GM12891 (cell line): ENCODE results near the gene METAP1.

Experiments used
- POLR2A ChIP-seq: IDR thresholded peaks from 2 replicates; pipeline ENCODE4 v1.6.1; 2011; ENCODE audit warnings: low read depth, low read length, control low read depth
- POLR2AphosphoS5 ChIP-seq: IDR thresholded peaks from 2 replicates; pipeline ENCODE4 v1.6.1; 2011; ENCODE audit warnings: low read depth, low read length, control low read depth
- TAF1 ChIP-seq: IDR thresholded peaks from 2 replicates; pipeline ENCODE4 v1.6.1; 2011; ENCODE audit warnings: low read depth, low read length, control low read depth

DNA sequence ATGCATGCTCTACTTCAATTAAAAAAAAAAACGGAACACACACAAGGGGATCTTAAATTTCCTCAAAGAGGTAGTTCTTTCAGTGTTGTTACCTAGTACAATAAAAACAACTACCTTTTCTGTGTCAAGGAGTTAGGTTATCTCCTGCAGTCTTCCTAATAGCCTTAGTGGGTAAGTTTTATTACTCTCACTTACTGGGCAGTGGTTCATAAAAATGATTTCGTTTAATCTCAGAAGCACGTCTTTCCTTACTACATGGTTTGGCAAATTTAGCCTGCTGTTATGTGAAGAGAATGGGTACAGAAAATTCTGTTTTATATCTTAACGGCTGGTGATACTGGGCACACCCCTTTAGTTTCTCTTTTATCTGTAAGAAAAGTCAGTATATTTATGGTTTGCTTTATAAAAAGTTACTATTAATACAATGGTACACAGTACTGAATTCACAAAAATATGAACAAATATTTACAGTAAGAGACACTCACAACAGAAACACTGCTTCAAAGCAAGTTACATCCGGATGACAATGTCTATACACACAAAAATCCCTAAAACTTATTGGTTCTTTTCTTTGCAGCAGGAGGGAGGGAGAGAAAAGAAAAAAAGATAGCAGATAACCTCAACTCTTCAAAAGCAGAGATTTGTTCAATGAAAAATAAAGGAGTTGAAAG, 84.2 kb downstream of the METAP1 start:
- no peak for TF ChIP-seq POLR2AphosphoS5
- no peak for TF ChIP-seq TAF1
- TF ChIP-seq POLR2A, result no peak
